WTC11 (cell line): ENCODE data around the gene FEM1A. TPM values are rescaled to one million over a fixed set of nuclear protein-coding genes. Genes with fewer than 3 reads are reported as not detected.

Experiments
- ATAC-seq: fragments of 200-7000 bp; cut with Tn5 transposase; 2 replicates; pipeline ENCODE4 v1.10.0; 2021; ENCODE audit warnings: mild to moderate bottlenecking, moderate library complexity
- CTCF ChIA-PET: fragments of 300-600 bp; sonication (Branson Sonifier 250); formaldehyde crosslinking; loops from one replicate; lab custom pipeline; 2021; ENCODE audit warnings: antibody characterized with exemption; lab: Charles Lee
- POLR2A ChIA-PET: fragments of 350-600 bp; sonication (Branson Sonifier 250); formaldehyde crosslinking; loops from one replicate; lab custom pipeline; 2021; ENCODE audit warnings: antibody characterized with exemption; lab: Charles Lee
- DNase-seq: peaks from one replicate; pipeline ENCODE4 v3.0.0; 2021; ENCODE audit warnings: low spot score
- H3K27ac Mint-ChIP-seq: 2 replicates; pipeline ENCODE4 v1.8.0; 2021; ENCODE audit warnings: mixed read lengths
- H3K27me3 Mint-ChIP-seq: 2 replicates; pipeline ENCODE4 v1.8.0; 2021; ENCODE audit warnings: low read depth, mild to moderate bottlenecking, moderate library complexity, mixed read lengths
- H3K36me3 Mint-ChIP-seq: 2 replicates; pipeline ENCODE4 v1.8.0; 2021; ENCODE audit warnings: mixed read lengths
- H3K4me1 Mint-ChIP-seq: 2 replicates; pipeline ENCODE4 v1.8.0; 2022; ENCODE audit warnings: mixed read lengths
- H3K4me3 Mint-ChIP-seq: 2 replicates; pipeline ENCODE4 v1.8.0; 2021; ENCODE audit warnings: mild to moderate bottlenecking, moderate library complexity, mixed read lengths
- H3K9me3 Mint-ChIP-seq: 2 replicates; pipeline ENCODE4 v1.8.0; 2021; ENCODE audit warnings: mixed read lengths
- AFF4 ChIP-seq: sonication (generic); formaldehyde crosslinking; IDR thresholded peaks from 2 replicates; pipeline ENCODE4 v1.8.1; 2023; ENCODE audit warnings: mild to moderate bottlenecking, missing genetic modification reagents, borderline replicate concordance
- ATF6 ChIP-seq: sonication (generic); formaldehyde crosslinking; IDR thresholded peaks from 2 replicates; pipeline ENCODE4 v1.8.1; 2023; ENCODE audit warnings: mild to moderate bottlenecking, missing genetic modification reagents
- E2F1 ChIP-seq: sonication (generic); formaldehyde crosslinking; IDR thresholded peaks from 2 replicates; pipeline ENCODE4 v1.8.0; 2022; ENCODE audit warnings: mild to moderate bottlenecking, missing genetic modification reagents
- ELF4 ChIP-seq: sonication (generic); formaldehyde crosslinking; IDR thresholded peaks from 2 replicates; pipeline ENCODE4 v1.8.1; 2022; ENCODE audit warnings: low read depth, mild to moderate bottlenecking, moderate library complexity, missing genetic modification reagents
- FOXK1 ChIP-seq: sonication (generic); formaldehyde crosslinking; IDR thresholded peaks from 2 replicates; pipeline ENCODE4 v1.8.0; 2022; ENCODE audit warnings: mild to moderate bottlenecking, moderate library complexity, missing genetic modification reagents
- JAZF1 ChIP-seq: fragments of 250-450 bp; sonication (Bioruptor Pico); IDR thresholded peaks from 2 replicates; pipeline ENCODE4 v1.9.0; 2021; ENCODE audit warnings: moderate library complexity, mild to moderate bottlenecking, inconsistent platforms
- MYBL2 ChIP-seq: sonication (generic); formaldehyde crosslinking; IDR thresholded peaks from 2 replicates; pipeline ENCODE4 v1.8.1; 2023; ENCODE audit warnings: mild to moderate bottlenecking, moderate library complexity, missing genetic modification reagents
- NFATC4 ChIP-seq: fragments of 250-450 bp; sonication (Bioruptor Pico); IDR thresholded peaks from 2 replicates; pipeline ENCODE4 v1.9.0; 2021; ENCODE audit warnings: mild to moderate bottlenecking
- NFE2L1 ChIP-seq: sonication (generic); formaldehyde crosslinking; IDR thresholded peaks from 2 replicates; pipeline ENCODE4 v1.8.1; 2023; ENCODE audit warnings: missing genetic modification reagents
- SMAD3 ChIP-seq: sonication (generic); formaldehyde crosslinking; IDR thresholded peaks from 2 replicates; pipeline ENCODE4 v1.8.0; 2022; ENCODE audit warnings: missing genetic modification reagents, mild to moderate bottlenecking, borderline replicate concordance
- TP53 ChIP-seq: sonication (generic); formaldehyde crosslinking; IDR thresholded peaks from 2 replicates; pipeline ENCODE4 v1.8.1; 2023; ENCODE audit warnings: mild to moderate bottlenecking, missing genetic modification reagents
- ZBTB21 ChIP-seq: sonication (generic); formaldehyde crosslinking; IDR thresholded peaks from 2 replicates; pipeline ENCODE4 v1.8.1; 2023; ENCODE audit warnings: mild to moderate bottlenecking, missing genetic modification reagents, borderline replicate concordance
- ZNF232 ChIP-seq: sonication (generic); formaldehyde crosslinking; IDR thresholded peaks from 2 replicates; pipeline ENCODE4 v1.8.0; 2022; ENCODE audit warnings: mild to moderate bottlenecking, missing genetic modification reagents
- ZNF263 ChIP-seq: sonication (generic); formaldehyde crosslinking; IDR thresholded peaks from 2 replicates; pipeline ENCODE4 v1.8.1; 2022; ENCODE audit warnings: low read depth, mild to moderate bottlenecking, moderate library complexity, missing genetic modification reagents
- ZNF317 ChIP-seq: sonication (generic); formaldehyde crosslinking; IDR thresholded peaks from 2 replicates; pipeline ENCODE4 v1.8.1; 2023; ENCODE audit warnings: low read depth, mild to moderate bottlenecking, moderate library complexity, missing genetic modification reagents, borderline replicate concordance
- ZNF532 ChIP-seq: fragments of 250-450 bp; sonication (Bioruptor Pico); IDR thresholded peaks from 2 replicates; pipeline ENCODE4 v1.9.0; 2021; ENCODE audit warnings: mild to moderate bottlenecking, borderline replicate concordance
- total RNA-seq: library from RNA; stranded (reverse); gene quantifications from 3 replicates; pipeline ENCODE4 v1.2.3, GENCODE V29; 2021
- TF ChIP-seq, protein P1 (sequence below): sonication (generic); formaldehyde crosslinking; IDR thresholded peaks from 2 replicates; pipeline ENCODE4 v1.8.1; 2022; ENCODE audit warnings: low read depth, mild to moderate bottlenecking, moderate library complexity, missing genetic modification reagents, borderline replicate concordance

FEM1A gene
- total RNA-seq, 1 experiment from 2014 or later, result 15.7 TPM

DNA sequence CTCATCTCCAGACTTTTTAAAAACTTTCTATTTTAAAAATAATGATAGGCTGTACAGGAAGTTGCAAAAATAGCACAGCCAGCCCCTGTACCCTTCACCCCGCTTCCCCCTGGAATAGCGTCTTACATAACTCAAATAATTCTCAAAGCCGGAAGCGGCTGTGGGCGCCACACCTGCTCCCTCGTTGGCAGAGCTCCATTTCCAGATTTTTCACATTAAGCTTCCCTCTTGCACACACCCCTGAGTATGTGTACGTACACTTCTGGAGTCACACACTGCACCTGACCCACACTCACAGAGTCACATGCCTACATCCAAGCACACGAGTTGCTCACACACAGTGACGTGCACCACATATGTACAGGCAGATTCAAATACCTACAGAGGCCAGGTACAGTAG lies 42.9 kb upstream of the FEM1A start (continued):
- no peak for TF ChIP-seq AFF4 (CRISPR knock-in tag)
- no peak for TF ChIP-seq FOXK1 (CRISPR knock-in tag)

GRCh38 chr19:4749870-4750590 lies 41.5 kb upstream of the FEM1A start:
- H3K36me3 Mint-ChIP-seq, result no peaks in the 10 kb centered on the region
- ATAC-seq, result no peak
- no peak for TF ChIP-seq JAZF1 (CRISPR knock-in tag)
- TF ChIP-seq E2F1, result no peak
- no peak for TF ChIP-seq ZNF232 (CRISPR knock-in tag)
- TF ChIP-seq NFE2L1, result no peak
- no peak for TF ChIP-seq ATF6
- TF ChIP-seq ZNF263 (CRISPR knock-in tag), result no peak
- no peak for TF ChIP-seq MYBL2 (CRISPR knock-in tag)
- peaks cover 6% of the 10 kb centered on the region; the same call in 1 of the 2 replicates for H3K27me3 Mint-ChIP-seq
- POLR2A ChIA-PET, result interaction anchor here (0.7 kb wide), 1 partner anchor 55 kb away, joined by 9 read pairs; no protein-coding TSS in a partner anchor
- CTCF ChIA-PET, result interaction anchor here (0.6 to 3.1 kb wide), 4 partner anchors 19 to 93 kb away, joined by 3 to 19 read pairs (median 4); partner anchors contain the start of gene FEM1A
- H3K4me3 Mint-ChIP-seq, result no peak overlapping the region
- no peak for DNase-seq
- no peak overlapping the region for H3K27ac Mint-ChIP-seq
- no peaks in the 10 kb centered on the region for H3K9me3 Mint-ChIP-seq
- H3K4me1 Mint-ChIP-seq, result no peaks in the 10 kb centered on the region

DNA sequence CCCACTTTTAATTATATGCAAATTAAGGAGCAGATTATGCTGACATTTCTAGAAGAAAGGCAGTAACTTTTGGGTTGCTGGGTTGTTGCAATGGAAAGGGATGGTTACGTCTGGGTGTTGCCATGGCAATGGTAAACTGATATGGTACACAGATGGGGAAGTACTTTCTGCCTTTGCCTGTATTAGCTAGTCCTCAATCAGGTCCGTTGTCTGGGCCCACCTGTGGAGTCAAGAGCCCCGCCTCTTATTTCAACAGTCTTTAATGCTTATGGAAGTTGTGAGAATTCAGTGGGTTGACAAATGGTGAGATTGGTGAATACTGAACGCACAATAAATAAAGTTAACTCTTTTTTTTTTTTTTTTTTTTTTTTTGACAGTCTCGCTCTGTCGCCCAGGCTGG lies 37.3 kb upstream of the FEM1A start:
- H3K27ac Mint-ChIP-seq, result no peak overlapping the region
- no peak overlapping the region for H3K4me3 Mint-ChIP-seq
- POLR2A ChIA-PET, result no interaction called here
- H3K36me3 Mint-ChIP-seq, result no peaks in the 10 kb centered on the region
- no peaks in the 10 kb centered on the region for H3K9me3 Mint-ChIP-seq
- ATAC-seq (no peak), DNase-seq (no peak)
- CTCF ChIA-PET, result interaction anchor here (0.9 to 1.4 kb wide), 2 partner anchors 12 to 37 kb away, joined by 3 to 7 read pairs; partner anchors contain the start of gene FEM1A
- H3K4me1 Mint-ChIP-seq, result no peaks in the 10 kb centered on the region
- peaks cover 21% of the 10 kb centered on the region for H3K27me3 Mint-ChIP-seq
- TF ChIP-seq ZNF532, result no peak
- TF ChIP-seq ZBTB21 (CRISPR knock-in tag), result no peak
- no peak for TF ChIP-seq FOXK1 (CRISPR knock-in tag)
- no peak for TF ChIP-seq ZNF317 (CRISPR knock-in tag)
- no peak for TF ChIP-seq SMAD3
- TF ChIP-seq, protein P1, sequence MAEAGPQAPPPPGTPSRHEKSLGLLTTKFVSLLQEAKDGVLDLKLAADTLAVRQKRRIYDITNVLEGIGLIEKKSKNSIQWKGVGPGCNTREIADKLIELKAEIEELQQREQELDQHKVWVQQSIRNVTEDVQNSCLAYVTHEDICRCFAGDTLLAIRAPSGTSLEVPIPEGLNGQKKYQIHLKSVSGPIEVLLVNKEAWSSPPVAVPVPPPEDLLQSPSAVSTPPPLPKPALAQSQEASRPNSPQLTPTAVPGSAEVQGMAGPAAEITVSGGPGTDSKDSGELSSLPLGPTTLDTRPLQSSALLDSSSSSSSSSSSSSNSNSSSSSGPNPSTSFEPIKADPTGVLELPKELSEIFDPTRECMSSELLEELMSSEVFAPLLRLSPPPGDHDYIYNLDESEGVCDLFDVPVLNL (CRISPR knock-in tag), result no peak
- no peak for TF ChIP-seq TP53 (CRISPR knock-in tag)
- no peak for TF ChIP-seq NFATC4 (CRISPR knock-in tag)
- TF ChIP-seq ATF6, result no peak
- TF ChIP-seq ELF4 (CRISPR knock-in tag), result no peak
